GM19455 (cell line): ENCODE results near the gene PDCL2.
"Not testable (repeated sequence)": the region's sequence is repeated elsewhere in the genome, so short reads cannot be mapped to it uniquely, and the experiment has no call there.

Experiments used
- ATAC-seq: cut with Tn5 transposase; IDR thresholded peaks from one replicate; pipeline ENCODE4 v1.9.1; 2021; ENCODE audit not compliant: unreplicated experiment

Gene PDCL2

DNA sequence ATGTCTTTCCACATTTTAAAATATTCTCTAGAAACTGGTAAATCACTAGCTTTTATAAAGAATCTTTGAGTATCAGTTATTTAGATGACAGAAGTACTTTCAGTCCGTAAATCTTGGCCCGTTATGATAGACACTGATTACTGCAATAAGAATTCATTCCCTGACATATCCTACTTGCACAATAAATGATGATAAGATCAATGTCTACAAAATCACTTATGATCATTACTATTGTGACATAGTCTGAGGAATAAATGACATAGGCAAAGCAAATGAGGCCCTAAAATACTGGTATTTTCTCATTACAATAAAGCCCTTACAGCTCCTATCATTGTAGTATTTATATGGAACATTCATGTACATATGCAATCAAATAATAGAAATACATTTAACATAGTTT is 6.6 kb upstream of the PDCL2 start:
- no peak for ATAC-seq

DNA sequence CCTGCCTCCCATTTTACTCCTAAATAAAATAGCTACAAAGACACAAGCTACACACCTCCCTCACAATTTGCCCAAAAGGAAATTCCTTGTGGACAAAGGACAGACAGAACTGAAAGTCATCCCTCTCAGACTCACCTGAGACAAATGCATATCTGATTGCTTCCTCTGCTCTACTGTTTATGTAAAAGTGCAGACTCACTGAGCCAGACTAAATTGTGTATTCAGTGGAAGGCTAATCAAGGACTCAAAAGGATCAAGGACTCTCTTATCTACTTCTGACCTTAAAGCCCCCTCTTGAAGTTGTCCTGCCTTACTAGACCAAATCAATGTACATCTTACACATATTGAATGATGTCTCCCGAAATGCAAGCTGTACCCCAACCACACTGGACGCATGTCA is 3.9 kb downstream of the PDCL2 start:
- ATAC-seq: no peak

DNA sequence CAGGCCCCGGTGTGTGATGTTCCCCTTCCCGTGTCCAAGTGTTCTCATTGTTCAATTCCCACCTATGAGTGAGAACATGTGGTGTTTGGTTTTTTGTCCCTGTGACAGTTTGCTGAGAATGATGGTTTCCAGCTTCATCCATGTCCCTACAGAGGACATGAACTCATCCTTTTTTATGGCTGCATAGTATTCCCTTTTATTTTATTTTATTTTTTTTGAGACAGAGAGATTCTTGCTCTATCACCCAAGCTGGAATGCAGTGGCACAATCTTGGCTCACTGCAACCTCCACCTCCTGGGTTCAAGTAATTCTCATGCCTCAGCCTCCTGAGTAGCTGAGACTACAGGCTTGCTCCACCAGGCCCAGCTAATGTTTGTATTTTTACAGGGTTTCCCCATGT is 9.3 kb downstream of the PDCL2 start:
- ATAC-seq: not testable (repeated sequence)

DNA sequence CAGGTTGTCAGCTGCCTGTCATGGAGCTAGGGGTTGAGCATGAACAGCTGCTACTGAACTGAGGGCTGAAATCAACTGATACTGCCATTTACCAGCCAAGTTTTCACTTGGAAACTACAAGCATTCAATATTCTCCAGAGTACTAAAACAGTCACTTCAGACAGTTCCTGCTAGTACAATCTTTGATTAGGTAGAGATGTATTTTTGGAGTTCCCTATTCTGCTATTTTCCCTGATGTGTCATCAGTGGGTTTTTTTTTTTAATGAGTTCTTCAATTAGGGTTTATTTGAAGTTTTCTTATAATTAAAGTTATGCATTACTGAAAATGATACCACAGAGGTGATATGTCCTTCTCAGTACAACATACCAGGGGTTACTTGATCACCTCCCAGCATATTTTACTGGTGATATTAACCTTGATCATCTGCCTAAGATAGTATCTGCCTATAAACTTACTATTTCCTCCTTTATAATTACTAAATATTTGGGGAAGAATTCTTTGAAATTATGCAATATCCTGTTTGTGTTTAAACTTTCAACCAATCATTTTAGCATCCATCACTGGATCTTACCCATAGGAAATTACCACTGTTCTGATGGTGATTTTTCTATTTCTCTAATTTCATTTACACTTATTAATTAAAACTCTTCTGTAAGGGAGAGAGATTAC is 13.6 kb downstream of the PDCL2 start:
- no peak for ATAC-seq

DNA sequence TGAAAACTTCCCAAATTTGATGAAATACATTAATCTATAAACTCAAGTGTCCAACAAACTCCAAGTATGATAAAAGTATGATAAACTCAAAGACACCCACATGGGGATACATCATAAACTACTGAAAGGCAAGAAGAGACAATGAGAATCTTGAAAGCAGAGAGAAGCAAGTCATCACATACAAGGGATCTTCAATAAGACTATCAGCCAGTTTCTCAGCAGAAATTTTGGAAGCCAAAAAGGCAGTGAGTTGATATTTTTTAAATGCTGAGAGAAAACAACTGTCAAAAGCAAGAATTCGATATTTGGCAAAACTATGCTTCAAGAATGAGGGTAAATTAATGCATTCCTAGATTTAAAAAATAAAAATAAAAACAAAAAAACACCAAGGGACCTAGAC is 16.5 kb downstream of the PDCL2 start:
- ATAC-seq: no peak

DNA sequence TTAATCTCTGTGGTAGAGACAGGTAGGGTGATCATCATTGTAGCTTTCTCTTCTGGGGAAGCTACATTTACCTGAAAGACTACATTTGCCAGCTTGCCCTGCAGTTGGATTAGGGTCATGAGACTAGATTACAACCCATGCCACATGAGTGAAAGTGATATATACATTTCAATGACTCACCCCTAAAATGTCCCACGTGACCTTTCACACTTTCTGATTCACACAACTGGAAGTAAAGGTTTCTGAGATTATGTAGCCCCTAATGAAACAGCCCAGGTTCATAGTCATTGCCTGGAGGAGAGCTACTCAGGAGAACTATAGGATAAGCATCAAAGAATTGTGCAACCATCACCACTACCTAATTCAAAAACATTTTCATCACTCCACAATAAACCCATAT is 17.8 kb downstream of the PDCL2 start:
- ATAC-seq: no peak

DNA sequence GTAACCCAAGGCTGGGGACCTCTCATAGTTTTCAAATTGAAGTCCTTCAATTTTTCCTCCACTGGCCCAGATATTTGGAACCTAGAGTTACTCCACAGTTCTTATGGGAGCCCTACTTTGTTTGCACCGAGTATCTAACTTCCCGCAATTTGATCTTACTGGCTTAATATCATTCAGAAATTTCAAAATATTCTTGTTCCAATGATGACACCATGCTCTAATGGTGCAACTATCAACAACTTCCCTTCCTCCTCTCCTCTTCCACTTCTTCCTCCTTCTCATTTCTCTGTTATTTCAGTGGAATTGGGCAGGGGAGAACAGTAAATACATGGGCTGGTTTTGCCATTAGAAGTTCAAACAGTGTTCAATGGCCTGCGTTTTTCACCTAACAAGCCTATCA is 20.2 kb downstream of the PDCL2 start:
- ATAC-seq: no peak

DNA sequence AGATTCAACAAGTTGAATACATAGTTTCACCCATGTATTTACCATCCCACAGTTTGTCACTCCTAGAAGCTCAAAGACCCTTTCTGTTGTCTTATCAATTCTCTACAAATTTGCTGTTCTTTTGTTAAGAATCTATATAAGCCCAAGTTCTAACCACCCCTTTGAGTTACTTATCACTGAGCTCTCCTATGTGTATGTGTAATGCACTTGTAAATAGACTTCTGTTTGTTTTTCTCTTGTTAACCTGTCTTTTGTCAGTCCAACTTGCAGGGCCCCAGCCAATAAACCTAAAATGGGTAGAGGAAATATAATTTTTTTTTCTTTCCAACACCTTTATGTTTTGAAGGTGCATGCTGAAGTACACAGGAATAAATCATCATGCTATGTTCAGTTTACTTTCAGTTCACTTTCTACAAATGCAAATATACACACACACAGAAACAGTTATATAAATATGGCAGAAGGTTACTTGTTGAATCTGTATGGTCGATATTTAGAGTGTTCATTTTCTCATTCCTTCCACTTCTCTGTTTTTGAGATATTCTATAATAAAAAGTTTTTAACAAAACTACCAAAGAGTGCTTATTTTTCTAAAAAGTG is 23.0 kb downstream of the PDCL2 start:
- no peak for ATAC-seq

DNA sequence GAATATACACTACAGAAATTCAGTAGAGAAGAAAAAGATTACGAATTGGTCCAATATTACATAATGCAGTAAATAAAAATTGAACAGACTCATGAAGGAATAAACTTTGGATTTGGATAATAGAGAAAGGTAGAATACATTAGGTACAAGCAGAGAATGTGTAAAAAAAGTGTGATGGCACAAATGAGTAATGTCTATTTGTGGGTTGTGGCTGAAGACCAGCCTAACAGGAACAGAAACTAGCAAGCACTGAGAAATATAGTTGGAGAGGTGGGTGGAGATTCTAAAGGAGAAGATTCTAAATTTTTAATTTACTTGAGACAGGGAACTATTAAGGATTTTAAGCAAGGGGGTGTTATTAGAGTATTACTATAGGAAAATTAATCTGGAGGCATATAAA is 30.2 kb downstream of the PDCL2 start:
- peak; percentile 100 for ATAC-seq

DNA sequence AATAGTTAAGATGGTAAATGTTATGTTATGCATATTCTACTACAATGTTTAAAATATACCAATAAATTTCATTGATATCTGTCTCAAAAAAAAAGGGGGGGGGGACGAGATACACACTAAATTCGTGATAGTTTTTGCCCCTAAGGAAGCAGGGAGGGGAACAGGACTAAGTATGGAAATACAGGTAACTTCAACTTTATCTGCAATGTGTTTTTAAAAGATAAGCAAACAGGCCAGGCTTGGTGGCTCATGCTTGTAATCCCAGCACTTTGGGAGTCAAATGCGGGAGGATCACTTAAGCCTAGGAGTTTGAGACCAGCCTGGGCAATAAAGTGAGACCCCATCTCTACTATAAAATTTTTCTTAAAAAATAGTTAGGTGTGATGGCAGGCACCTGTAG is 31.9 kb downstream of the PDCL2 start:
- no peak for ATAC-seq

DNA sequence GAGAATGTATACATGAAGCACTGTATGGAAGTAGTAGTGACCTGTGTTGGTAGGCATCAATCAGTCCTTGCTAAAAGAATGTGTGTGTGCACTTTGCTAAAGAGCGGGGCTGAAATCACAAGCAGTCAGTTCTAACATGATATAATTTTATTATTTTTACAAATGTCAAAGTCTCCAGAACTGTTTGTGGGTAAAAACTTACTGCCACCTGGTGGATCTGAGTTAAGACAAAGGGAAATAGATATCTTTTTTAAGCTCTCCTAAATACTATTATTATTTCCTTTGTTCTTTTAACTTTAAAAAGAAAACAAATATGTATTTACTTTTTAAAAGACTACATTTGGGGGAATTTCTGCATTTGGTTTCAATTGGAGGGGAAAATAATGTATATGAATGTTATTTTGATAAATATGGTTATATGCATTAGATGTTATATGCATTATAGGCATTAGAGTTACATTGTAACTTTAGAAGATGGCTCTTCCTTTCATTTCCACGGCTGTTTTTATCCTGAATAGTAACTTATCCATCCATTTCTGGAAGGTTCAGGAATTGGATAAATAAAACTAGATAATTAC is 37.5 kb downstream of the PDCL2 start:
- no peak for ATAC-seq

DNA sequence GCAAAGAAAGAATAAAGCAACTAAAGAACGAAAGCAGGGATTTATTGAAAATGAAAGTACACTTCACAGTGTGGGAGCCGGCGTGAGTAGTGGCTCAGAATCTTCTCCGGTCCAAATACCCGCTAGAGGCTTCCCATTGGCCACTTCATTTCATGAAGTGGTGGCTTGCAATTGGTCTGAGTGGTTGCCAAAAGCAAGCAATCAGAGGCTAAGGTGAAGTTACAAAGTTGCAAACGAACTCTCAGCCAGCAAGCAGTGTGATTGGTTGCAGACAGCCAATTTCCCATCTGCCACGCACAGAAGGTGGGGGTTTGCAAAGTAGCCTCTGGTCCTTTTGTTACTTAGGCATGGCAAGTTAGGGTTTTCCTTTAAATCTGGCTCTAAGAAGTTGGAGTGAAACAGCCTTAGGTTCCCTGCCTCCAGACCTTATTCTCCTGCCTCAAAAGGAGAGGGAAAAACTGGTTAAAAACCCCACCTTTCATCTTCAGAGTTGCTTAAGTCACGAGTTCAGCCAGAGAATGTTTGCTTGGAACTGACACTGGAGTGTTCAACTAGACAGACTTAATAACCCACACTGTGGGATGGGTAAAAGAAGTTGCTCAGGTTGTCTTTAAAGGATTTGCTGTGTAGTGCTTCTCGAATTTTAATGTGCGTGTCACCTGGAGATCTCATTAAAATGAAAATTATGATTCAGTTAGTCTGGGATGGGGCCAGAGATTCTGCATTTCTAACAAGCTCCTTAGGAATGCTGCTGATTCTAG is 38.4 kb downstream of the PDCL2 start:
- ATAC-seq: peak; percentile 87

DNA sequence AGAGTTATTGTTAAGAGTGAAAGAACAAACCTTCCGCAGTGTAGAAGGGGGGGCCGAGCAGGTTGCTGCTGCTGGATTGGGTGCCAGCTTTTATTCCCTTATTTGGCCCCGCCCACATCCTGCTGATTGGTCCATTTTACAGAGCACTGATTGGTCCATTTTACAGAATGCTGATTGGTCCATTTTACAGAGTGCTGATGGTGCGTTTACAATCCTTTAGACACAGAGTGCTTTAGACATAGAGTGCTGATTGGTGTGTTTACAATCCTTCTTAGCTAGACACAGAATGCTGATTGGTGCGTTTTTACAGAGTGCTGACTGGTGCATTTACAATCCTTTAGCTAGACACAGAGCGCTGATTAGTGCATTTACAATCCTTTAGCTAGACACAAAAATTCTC is 40.1 kb downstream of the PDCL2 start:
- ATAC-seq: not testable (repeated sequence)

DNA sequence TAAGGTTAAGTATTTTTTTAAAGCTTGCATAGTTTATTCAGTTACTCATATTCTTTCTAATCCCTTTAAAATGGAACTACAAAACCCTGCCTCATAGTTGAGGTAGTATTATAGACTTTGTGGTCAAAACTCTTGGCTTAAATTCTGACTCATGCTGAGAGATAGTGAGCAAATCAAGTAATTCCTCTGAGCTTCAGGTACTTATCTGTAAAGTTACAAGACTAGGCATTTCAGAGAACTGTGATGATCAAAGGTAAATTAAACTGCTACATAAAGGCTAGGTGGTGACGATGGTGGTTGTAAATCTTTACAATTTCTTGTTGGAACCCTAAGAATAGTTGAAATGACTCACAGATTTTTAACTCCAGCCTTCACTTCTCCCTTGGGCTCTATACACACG is 42.2 kb downstream of the PDCL2 start:
- no peak for ATAC-seq

DNA sequence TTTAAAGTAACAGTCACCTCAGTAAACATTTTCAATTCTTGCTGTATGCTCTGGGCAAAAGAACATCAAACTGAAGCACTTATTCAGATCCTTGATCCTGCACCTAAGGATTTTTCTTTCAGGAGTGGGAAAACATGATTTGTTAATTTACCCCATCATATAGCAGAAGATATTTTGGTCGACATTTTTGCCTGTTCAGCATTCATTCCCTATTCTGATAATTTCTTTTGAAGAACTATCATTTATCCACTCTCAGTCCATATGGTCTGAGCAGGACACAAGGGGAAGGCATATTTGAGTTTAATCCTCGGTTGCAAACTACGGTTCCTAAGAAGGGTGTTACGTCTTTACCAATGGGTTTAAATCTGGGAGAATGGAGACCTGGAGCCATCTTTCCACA is 44.1 kb downstream of the PDCL2 start:
- no peak for ATAC-seq

DNA sequence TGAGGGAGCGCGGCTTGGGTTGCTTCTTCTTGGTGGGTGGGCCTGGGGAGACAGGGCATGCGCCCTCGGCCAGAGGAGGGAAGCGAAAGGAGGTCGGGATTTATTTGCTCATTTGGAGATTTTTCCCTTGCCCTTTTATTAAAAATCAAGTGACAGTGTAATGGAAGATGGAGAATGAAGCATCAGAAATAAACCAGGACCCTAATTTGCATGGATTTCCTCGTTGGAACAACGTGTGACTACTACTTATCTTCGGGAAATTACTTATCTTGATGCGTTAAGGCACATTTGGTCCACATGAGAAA is 44.6 kb downstream of the PDCL2 start:
- no peak for ATAC-seq

DNA sequence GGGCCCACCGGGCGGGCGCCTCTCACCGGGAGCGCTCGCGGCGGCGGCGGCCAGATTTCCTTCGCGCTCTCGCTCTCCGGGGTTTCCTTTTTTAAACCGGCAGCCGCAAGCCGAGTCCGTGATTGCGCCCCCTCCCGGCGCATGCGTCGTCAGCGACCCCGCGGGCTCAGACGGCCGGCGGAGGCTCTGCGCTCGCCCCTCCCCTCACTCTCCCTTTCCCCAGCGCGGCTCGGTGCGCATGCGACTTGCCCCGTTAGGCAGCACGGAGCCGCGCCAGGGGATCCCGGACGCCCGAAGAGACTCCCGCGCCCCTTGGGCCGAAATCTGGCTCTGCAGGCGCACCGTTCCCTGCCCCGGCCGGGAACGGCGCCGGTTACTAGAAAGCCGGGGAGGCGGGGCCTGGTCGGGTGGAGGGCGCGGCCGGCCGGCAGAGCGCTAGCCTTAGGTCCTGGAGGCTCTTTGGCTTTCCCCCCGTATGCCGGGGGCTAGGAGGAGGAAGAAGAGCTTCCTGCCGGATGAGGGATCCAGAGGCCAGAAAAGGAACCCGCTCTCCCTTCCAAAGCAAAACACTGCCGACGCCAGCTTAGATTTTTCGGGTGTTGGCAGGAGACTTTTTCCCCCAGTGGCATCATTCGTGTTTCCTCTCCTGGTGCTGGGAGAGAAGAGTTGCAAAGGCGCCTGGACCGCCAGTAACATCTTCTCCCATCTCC is 45.1 kb downstream of the PDCL2 start, which contains the start of gene CLOCK:
Gene CLOCK, minus strand, starts transcription at position 154 of the 710 bp plus-strand sequence. CDS start 64,124 bp downstream, outside the sequence.
- ATAC-seq: peak; percentile 77

DNA sequence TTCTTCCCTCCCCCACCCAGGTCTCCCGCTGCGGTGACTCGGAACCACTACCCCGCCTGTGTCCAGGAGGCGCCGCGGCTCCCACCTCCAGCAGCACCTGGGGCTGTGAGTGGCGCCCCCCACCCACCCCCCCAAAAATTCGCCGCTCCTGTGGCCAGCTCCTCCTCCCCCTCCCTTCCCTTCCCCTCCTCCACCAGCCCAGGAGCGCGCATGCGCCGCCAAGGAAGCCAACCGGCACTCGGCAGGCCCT is 45.6 kb downstream of the PDCL2 start:
- ATAC-seq: peak; percentile 44

DNA sequence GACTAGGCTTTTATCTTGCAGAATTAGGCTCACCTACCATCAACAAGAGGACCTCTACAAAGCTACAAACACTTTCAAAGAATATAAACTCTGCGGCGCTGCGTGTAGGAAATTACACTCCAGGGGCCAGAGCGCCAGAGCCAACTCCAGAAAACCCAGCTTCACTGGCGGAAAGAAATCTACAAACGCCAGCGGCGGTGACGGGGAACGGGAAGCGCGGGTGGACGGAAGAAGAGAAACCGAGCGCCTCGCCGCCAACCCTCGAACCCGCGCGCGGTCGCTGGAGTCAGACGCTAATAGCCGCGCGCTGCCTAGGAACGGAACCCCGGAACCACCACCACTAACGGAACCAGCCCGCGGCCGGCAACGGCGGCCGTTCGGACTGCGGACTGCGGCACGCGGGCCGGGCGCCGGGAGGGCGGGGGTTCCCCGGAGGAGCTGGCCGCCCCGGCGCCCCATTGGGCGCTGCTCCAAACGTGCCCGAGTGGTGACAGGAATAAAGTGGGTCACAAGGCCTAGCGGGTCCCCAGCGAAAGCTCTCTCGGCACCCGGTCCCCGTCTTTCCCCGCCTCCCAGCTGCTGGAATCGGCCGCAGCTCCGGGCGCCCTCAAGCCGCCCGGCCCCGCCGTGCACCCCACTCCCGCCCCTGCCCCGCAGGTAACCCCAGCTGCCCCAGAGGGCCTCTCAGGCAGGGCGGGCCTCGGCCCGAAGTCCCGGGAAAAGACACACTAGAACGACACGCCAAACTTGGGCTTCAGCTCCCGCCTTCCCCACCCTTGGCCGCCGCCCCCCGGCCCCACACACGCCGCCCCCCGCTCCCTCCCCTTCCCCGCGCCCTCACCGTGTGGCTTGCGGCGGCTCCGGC is 46.2 kb downstream of the PDCL2 start:
- ATAC-seq: peak; percentile 48

DNA sequence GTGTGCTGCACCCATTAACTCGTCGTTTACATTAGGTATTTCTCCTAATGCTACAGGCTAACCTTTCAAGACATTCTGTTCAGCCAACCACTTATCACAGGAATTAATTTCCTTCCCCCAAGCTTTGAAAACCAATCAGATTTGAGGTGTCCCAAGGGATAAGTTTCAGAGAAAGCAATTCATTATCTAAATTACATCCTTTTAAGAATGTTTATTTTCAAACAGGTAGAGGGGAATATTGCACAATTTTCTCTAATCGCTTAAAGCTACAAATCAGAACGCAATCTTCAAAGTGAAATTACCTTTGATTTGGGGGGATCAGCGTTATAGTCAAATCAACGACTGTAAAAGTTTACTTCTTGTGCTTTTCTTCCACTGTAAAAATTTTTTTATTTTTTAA is 46.9 kb downstream of the PDCL2 start:
- ATAC-seq: no peak

DNA sequence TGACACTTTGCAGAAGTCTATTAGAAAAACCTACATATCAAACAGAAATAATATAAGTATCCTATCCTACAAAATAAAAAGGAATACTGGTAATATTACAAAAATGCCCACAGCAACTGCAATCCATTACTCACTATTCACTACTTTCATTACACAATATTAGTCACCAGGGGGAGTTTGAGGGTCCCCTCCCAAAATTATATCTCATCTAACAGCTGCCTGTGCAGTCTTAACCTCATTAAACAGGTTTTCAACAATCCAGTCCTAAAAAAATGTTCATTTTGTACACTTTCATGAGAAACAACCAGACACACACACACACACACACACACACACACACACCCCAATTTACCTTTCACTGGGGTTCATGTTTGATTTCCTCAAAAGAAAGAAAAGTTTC is 48.2 kb downstream of the PDCL2 start:
- ATAC-seq: no peak
